Measurements from ENCODE around the gene PNMT. TPM values are rescaled to one million over a fixed set of nuclear protein-coding genes. Genes with fewer than 3 reads are reported as not detected.
"Not testable (repeated sequence)": the region's sequence is repeated elsewhere in the genome, so short reads cannot be mapped to it uniquely, and the experiment has no call there.

Gene PNMT
- total and polyA plus RNA-seq, 7 donors, result 1.2 to 5.4 (median 2.8) TPM

DNA sequence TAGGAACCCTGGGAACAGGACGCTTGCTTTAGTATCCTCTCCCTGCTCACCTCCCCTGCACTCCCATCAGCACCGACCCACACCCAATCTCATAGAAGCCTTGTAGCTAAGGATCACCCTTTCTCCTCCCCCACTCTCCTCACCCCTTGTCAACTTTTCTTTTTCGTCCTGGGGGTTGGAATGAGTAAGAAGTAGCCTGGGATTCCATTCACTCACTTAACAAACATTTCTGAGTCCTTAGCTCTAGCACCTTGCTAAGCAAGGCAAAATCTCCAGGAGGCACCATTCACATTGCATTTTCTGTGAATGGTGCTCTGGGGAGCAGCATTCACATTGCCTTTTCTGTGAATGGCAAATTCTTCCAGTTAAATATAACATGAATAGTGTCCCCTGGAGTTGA, 20.7 kb downstream of the PNMT start:
- 23 to 52% methylated on average over 3 of the region's 3 CpGs for WGBS, 2 donors
- intact Hi-C loops (cut with DNase I), result loop anchor here (5.0 kb wide), 2 partner anchors 43 to 63 kb away; partner anchors contain the start of gene MIEN1
- H3K4me3 ChIP-seq, result peak overlapping the region in 1 of 4 donors; percentile 62

DNA sequence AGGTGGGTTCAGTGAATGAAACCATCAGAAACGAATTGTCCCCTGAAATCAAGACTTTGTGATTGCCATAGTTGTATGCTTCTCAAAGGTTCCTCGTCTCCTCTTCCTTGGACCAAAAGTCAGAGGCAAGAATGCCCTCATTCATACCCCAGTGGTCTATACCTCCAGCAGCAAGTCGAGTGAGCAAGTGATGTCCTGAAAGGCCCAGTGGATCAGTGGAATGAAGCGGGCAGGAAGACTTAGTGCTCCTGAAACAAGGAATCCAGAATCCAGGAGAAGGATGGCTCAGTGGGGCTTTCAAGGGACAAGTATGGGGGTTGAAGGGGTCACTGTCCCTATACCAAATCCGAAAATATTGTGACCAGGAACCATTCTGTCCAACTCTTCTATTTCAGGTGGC, 26.3 kb downstream of the PNMT start:
- H3K9me3 ChIP-seq, result no peaks in the 10 kb centered on the region
- WGBS, 2 donors, result 90 to 93% methylated on average over 5 of the region's 5 CpGs
- no peak overlapping the region for H3K27ac ChIP-seq
- TF ChIP-seq POLR2A (IDR thresholded peaks at IDR 0.05), result no peak
- intact Hi-C loops (cut with DNase I), result no loop called here
- H3K4me3 ChIP-seq, result no peak overlapping the region
- no peaks in the 10 kb centered on the region for H3K36me3 ChIP-seq
- peaks cover 0 to 6% (median 2%) of the 10 kb centered on the region in 4 donors for H3K4me1 ChIP-seq
- H3K27me3 ChIP-seq, result no peaks in the 10 kb centered on the region
- DNase-seq, result no peak

More for the DNA sequence above, 20.7 kb downstream of the PNMT start:
- no peaks in the 10 kb centered on the region for H3K27me3 ChIP-seq
- H3K9me3 ChIP-seq, result no peaks in the 10 kb centered on the region
- TF ChIP-seq, protein P1, sequence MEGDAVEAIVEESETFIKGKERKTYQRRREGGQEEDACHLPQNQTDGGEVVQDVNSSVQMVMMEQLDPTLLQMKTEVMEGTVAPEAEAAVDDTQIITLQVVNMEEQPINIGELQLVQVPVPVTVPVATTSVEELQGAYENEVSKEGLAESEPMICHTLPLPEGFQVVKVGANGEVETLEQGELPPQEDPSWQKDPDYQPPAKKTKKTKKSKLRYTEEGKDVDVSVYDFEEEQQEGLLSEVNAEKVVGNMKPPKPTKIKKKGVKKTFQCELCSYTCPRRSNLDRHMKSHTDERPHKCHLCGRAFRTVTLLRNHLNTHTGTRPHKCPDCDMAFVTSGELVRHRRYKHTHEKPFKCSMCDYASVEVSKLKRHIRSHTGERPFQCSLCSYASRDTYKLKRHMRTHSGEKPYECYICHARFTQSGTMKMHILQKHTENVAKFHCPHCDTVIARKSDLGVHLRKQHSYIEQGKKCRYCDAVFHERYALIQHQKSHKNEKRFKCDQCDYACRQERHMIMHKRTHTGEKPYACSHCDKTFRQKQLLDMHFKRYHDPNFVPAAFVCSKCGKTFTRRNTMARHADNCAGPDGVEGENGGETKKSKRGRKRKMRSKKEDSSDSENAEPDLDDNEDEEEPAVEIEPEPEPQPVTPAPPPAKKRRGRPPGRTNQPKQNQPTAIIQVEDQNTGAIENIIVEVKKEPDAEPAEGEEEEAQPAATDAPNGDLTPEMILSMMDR (IDR thresholded peaks at IDR 0.05), result no peak
- no peak for TF ChIP-seq POLR2A (IDR thresholded peaks at IDR 0.05)
- no peak for TF ChIP-seq EP300 (IDR thresholded peaks at IDR 0.05)
- TF ChIP-seq POLR2AphosphoS5 (IDR thresholded peaks at IDR 0.05), result no peak
- H3K36me3 ChIP-seq, result peaks cover 0 to 8% (median 0%) of the 10 kb centered on the region in 4 donors
- DNase-seq, result no peak
- H3K4me1 ChIP-seq, result peaks cover 0 to 15% (median 15%) of the 10 kb centered on the region in 4 donors
- no peak overlapping the region for H3K27ac ChIP-seq

DNA sequence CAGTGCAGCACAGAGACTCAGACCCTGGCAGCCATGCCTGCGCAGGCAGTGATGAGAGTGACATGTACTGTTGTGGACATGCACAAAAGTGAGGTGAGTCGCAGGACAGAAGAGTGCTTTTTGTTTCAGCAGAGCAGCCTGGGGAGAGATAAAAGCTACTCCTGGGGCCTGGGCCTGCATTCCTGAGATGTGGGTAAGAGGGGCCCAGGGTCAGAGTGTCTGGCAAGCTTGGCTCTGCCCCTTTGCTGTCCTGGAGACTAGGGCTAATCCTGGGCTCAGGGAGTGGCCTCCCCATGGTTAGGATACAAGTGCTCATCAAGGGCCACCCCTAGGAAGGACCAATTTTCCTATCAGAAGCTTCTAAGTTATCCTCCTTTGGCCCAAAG, 26.8 kb downstream of the PNMT start:
- H3K9me3 ChIP-seq, result no peaks in the 10 kb centered on the region
- no peak overlapping the region for H3K4me3 ChIP-seq
- 92 to 93% methylated on average over 2 of the region's 2 CpGs for WGBS, 2 donors
- H3K27me3 ChIP-seq, result no peaks in the 10 kb centered on the region
- H3K36me3 ChIP-seq, result no peaks in the 10 kb centered on the region
- TF ChIP-seq EP300 (IDR thresholded peaks at IDR 0.05) (no peak), POLR2A (IDR thresholded peaks at IDR 0.05) (no peak), POLR2AphosphoS5 (IDR thresholded peaks at IDR 0.05) (no peak)
- TF ChIP-seq, protein P1 (IDR thresholded peaks at IDR 0.05), result no peak
- no peak overlapping the region for H3K27ac ChIP-seq
- intact Hi-C loops (cut with DNase I), result no loop called here
- peaks cover 0 to 7% (median 3%) of the 10 kb centered on the region in 4 donors for H3K4me1 ChIP-seq
- DNase-seq, result no peak

DNA sequence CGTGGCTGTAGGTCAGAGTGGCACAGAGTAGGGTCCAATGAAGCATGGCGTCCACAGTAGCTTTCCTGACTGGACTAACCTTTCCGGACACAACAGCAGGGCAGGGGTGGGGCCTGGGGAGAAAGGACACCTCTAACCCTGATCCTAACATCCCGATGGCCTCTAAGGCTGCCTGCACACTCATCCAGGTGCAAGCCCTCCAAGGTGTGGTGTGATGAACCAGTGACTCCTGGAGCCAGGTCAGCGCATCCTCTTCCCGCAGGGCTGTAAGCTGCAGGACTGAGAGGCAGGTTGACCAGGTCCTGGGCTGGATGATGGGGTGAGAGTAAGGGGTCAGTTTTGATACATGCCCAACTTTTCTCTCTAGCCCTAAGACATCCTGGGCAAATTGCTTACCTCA, 28.5 kb downstream of the PNMT start:
- H3K9me3 ChIP-seq, result no peaks in the 10 kb centered on the region
- H3K36me3 ChIP-seq, result no peaks in the 10 kb centered on the region
- intact Hi-C loops (cut with DNase I), result no loop called here
- H3K27ac ChIP-seq, result no peak overlapping the region
- H3K4me3 ChIP-seq, result no peak overlapping the region
- peaks cover 0 to 23% (median 15%) of the 10 kb centered on the region in 4 donors for H3K4me1 ChIP-seq
- no peaks in the 10 kb centered on the region for H3K27me3 ChIP-seq
- whole genome bisulfite sequencing, 2 donors, result 90 to 91% methylated on average over 6 of the region's 6 CpGs
- no peak for TF ChIP-seq POLR2A (IDR thresholded peaks at IDR 0.05)
- TF ChIP-seq EP300 (IDR thresholded peaks at IDR 0.05), result no peak
- TF ChIP-seq POLR2AphosphoS5 (IDR thresholded peaks at IDR 0.05), result no peak
- TF ChIP-seq, protein P1 (IDR thresholded peaks at IDR 0.05), result no peak
- no peak for DNase-seq

DNA sequence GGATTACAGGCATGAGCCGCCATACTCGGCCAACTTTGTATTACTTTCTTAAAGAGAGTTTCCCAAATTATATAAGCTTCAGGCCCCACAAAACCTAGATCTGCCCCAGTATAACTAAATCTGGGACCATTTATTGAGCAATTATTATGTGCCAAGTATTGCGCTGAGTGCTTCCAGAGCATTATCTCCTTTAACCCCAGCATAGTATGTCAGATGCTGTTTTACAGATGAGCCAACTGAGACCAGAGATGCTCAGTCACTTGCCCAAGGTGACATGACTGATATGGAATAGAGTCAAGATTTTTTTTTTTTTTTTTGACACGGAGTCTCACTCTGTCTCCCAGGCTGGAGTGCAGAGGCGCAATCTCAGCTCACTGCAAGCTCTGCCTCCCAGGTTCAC, 29.7 kb downstream of the PNMT start:
- no peak for TF ChIP-seq POLR2A (IDR thresholded peaks at IDR 0.05)
- TF ChIP-seq POLR2AphosphoS5 (IDR thresholded peaks at IDR 0.05), result no peak
- TF ChIP-seq EP300 (IDR thresholded peaks at IDR 0.05), result no peak
- TF ChIP-seq, protein P1 (IDR thresholded peaks at IDR 0.05), result no peak
- 94 to 95% methylated on average over 5 of the region's 5 CpGs for WGBS, 2 donors
- no peak for DNase-seq

DNA sequence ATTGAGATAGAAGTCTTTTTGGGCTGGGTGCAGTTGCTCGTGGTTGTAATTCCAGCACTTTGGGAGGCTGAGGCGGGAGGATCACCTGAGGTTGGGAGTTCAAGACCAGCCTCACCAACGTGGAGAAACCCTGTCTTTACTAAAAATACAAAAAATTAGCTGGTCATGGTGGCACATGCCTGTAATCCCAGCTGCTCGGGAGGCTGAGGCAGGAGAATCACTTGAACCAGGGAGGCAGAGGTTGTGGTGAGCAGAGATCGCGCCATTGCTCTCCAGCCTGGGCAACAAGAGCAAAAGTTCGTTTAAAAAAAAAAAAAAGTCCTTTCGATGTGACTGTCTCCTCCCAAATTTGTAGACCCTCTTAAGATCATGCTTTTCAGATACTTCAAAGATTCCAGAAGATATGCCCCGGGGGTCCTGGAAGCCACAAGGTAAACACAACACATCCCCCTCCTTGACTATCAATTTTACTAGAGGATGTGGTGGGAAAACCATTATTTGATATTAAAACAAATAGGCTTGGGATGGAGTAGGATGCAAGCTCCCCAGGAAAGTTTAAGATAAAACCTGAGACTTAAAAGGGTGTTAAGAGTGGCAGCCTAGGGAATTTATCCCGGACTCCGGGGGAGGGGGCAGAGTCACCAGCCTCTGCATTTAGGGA, 31.0 kb downstream of the PNMT start:
- H3K27me3 ChIP-seq; H3K36me3 ChIP-seq; intact Hi-C loops (cut with DNase I); DNase-seq; H3K9me3 ChIP-seq: not testable (repeated sequence)
- H3K4me3 ChIP-seq, result peak overlapping the region; percentile 59 to 93 (median 84)
- peaks cover 0 to 27% (median 21%) of the 10 kb centered on the region in 4 donors for H3K4me1 ChIP-seq
- WGBS, 2 donors, result 39 to 55% methylated on average over 11 of the region's 11 CpGs
- H3K27ac ChIP-seq, result peak overlapping the region; percentile 82 to 86 (median 84)

More for the DNA sequence above, 29.7 kb downstream of the PNMT start:
- Histone ChIP-seq H3K27me3 (no peaks in the 10 kb centered on the region), H3K4me3 (no peak overlapping the region), H3K36me3 (no peaks in the 10 kb centered on the region), H3K4me1 (peaks cover 0 to 27% (median 18%) of the 10 kb centered on the region in 4 donors), H3K27ac (no peak overlapping the region), H3K9me3 (no peaks in the 10 kb centered on the region)
- intact Hi-C loops (cut with DNase I), result no loop called here
